T47D (cell line): ENCODE measurements around the gene AIDA.

ENCODE experiments used
- DNase-seq, 2 experiments: peaks; one replicate each; pipeline versions ENCODE4 v3.0.0 to v3.0.0-alpha.2; 2011 to 2012; ENCODE audit warnings: low read depth in 1 of 2, low spot score in 1 of 2
- JUND ChIP-seq: IDR thresholded peaks from 2 replicates; pipeline ENCODE4 v1.6.1; 2012; ENCODE audit warnings: low read depth
- in situ Hi-C: cut with HindIII; loops from 2 replicates; pipeline ENCODE4 v1.10.0; 2016; ENCODE audit warnings: low sequenced_read_pairs, low pct_unique_long_range_greater_than_20kb

AIDA gene

GRCh38 chr1:222653178-222653827, 59.0 kb downstream of the AIDA start:
- no peak for DNase-seq
- TF ChIP-seq JUND = no peak
- in situ Hi-C loops = no loop called here

DNA sequence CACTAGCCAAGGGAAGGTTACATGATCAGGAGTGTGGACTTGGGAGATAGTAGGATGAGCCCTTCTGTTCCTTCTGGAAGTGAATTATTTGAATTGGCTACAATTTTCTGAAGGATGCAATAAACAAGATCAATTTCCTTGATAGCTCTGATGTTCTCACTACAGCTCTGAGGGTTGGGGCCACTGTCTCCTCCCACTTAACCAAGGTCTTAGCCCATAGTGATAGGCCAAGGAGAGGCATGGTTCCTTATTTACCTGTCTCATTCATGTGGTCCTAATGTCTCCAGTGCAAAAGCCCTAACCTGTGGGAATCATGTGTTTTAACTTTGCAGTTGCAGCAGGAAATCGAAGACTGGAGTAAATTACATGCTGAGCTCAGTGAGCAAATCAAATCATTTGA, 59.6 kb downstream of the AIDA start:
- DNase-seq = no peak
- TF ChIP-seq JUND = no peak
- in situ Hi-C loops = no loop called here

DNA sequence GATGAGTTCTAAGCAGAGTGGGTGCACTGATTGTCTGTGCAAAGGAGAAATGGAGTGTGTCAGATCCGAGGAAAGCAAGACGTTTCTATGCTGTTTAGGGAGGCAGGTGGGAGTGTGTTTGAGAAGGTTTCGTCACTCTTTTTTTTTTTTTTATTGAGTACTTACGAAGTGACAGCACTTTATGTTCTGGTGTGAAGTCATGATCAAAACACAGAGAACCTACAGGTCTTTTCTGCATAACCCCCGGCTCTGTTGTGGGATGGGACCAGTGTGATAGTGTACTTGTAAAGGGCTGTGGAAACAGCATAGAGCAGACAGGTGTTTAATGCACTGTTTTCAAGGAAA, 67.7 kb downstream of the AIDA start:
- DNase-seq = no peak
- in situ Hi-C loops = no loop called here
- no peak for TF ChIP-seq JUND

DNA sequence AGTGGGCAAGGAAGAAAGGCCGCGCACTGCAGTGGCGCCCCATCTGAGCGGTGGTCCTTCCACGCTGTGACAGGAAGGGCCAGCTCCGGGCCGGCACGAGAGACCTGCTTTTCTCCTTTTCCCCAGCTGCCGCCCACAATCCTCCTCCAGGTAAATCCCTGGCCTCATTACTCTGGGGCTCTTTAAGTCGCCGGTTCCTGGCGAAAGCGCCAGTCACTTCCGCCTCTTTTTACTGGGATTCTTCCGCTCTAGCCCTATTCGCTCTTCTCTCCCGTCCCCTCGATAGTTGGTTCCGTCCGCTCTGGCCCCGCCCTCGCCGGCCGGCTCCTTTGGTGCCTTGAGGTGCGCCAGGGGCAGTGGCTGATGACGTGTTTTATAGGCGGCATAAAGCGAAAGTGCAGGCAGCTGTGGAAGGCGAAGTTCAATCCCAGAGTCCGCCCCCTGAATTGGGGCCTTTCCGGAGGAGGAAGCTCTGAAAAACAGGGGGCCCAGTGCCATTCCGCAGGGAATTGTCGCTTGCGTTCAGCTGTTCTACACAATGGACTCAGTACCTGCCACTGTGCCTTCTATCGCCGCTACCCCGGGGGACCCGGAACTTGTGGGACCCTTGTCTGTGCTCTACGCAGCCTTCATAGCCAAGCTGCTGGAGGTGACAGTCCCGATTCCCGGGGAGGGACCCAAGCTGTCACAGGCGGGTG, 68.2 kb downstream of the AIDA start:
- TF ChIP-seq JUND = no peak; the same call in 1 of the 2 replicates
- in situ Hi-C loops = no loop called here

DNA sequence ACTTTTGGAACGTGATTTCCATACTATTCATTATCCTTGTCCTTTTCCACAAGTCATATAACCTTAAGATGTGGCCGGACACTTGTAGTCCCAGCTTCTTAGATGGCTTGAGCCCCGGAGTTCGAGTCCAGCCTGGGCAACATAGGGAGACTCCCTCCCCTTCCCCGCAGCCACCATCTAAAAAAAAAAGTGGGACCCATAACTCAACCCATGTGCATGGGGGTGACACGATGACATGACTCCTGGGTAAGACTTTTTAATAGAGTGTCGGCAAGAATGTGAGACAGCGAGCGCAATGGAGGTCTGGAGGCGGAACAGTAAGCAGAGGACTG, 68.7 kb downstream of the AIDA start:
- no peak for DNase-seq
- in situ Hi-C loops = no loop called here
- TF ChIP-seq JUND = no peak

More for the DNA sequence above, 68.2 kb downstream of the AIDA start:
- DNase-seq = peak; percentile 59 to 100

GRCh38 chr1:222642468-222642867, 69.8 kb downstream of the AIDA start:
- no peak for DNase-seq
- in situ Hi-C loops = no loop called here
- TF ChIP-seq JUND = peak; percentile 47; the same call in 1 of the 2 replicates

GRCh38 chr1:222641269-222641948, 70.9 kb downstream of the AIDA start:
- in situ Hi-C loops = no loop called here
- DNase-seq = peak in 1 of 2 experiments; percentile 20
- TF ChIP-seq JUND = no peak

DNA sequence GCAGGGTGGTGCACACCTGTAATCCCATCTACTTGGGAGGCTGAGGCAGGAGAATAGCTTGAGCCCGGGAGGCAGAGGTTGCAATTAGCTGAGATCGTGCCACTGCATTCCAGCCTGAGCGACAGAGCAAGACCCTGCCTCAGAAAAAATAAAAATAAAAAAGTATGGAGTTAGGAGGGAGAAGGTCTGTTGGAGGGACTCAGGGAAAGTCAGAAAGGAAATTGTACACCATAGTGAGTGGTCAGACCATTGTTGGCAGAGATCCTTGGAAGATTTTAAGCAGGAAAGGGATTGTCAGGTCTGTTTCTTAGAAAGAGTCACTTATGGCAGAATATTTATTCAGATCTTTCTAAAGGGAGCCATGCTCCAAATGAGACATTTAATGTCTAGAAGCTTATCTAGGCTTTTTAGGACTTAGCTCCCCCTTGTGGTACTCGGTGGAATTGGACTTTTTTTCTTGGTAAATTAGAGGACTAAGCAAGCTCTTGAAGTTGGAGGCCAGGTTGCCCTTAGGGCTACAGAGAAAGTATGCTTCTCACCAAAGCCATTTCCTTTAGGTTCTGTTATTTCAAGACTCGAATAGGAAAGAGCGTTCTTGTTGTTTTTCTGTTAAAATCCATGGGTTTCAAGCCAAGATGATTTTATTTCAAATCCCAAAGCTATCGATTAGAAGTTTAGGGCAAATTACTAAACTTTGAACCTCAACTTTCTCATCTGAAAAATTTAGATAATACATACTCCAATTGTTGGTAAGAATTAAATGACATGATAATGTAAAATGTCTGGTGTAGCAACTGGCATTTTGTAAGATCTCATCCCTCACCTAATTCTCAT, 77.9 kb downstream of the AIDA start:
- no peak for TF ChIP-seq JUND
- DNase-seq = peak; percentile 52 to 96
- in situ Hi-C loops = no loop called here

DNA sequence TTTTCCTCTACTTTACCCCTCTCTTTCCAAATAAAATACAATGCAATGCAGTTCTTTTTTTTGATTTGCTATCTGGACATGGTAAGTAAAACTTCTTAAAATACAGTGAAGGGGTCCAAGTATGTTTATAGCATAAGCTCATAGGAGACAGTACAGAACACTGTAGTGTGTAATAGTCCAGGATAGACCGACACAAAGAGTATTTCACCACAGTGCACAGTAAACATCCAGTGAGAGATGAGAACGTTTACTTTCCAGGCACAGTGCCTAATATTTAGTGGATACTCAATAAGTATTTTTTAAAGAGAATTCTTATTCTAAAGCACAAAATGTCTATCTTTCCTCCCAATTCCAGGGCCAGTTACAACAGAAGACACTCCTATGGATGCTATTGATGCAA, 79.5 kb downstream of the AIDA start:
- DNase-seq = no peak
- TF ChIP-seq JUND = no peak
- in situ Hi-C loops = no loop called here

DNA sequence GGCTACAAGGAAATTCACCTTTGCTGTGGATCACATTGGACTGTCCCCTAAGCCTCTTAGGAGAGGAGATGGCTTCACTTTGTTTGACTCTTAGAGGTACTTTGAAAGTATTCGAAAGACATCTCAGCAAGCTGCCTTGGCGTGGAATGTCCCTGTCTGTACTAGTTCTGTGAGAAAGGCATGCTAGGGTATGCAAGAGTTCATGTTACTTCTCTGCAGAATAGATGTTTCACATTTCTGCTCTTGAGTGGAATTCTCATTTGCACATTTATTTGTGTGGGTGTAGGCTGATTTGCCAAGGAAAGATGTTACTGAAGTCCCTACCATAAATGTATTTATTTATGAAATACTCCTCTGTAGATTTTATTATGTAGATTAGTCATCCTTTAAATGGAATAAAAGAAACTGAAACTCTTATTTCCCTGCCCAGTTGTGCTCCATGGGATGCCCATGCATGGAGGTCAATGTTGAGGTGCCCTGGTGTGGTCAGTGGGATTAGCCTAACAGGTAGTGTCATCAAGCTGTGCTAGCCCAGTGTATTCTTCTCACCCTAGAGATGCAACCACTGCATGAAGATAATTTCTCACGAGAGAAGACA, 80.6 kb downstream of the AIDA start:
- DNase-seq = no peak
- no peak for TF ChIP-seq JUND
- in situ Hi-C loops = no loop called here

DNA sequence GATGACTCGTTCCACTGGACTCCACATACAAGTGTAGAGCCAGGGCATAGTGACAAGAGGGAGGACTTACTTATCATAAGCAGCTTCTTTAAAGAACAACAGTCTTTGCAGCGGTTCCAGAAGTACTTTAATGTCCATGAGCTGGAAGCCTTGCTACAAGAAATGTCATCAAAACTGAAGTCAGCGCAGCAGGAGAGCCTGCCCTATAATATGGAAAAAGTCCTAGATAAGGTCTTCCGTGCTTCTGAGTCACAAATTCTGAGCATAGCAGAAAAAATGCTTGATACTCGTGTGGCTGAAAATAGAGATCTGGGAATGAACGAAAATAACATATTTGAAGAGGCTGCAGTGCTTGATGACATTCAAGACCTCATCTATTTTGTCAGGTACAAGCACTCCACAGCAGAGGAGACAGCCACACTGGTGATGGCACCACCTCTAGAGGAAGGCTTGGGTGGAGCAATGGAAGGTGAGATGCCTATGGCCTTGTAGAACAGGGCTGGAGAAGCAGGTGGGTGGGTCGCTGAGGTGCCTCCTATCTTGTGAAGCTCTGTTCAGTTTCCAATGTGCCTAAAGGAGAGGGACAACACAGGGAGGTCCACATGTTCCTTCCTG, 82.3 kb downstream of the AIDA start:
- in situ Hi-C loops = no loop called here
- no peak for TF ChIP-seq JUND
- no peak for DNase-seq

GRCh38 chr1:222627232-222627631, 85.1 kb downstream of the AIDA start:
- DNase-seq = no peak
- TF ChIP-seq JUND = no peak
- in situ Hi-C loops = no loop called here
